HepG2 (cell line): ENCODE measurements around the gene TMEM132D. TPM values are rescaled to one million over a fixed set of nuclear protein-coding genes. Genes with fewer than 3 reads are reported as not detected.

ENCODE experiments used
- ATAC-seq: fragments of 200-7000 bp; cut with Tn5 transposase; 3 replicates; pipeline ENCODE4 v1.9.1; 2020; ENCODE audit warnings: mild to moderate bottlenecking, moderate library complexity
- BruUV-seq: library from RNA; stranded (reverse); fragments of 400-500 nt; replicated peaks from 2 replicates; lab custom pipeline; 2021; lab: Mats Ljungman, UMichigan
- CTCF ChIA-PET: fragments of 300-600 bp; formaldehyde crosslinking; extraction: SDS; loops from one replicate; lab custom pipeline; 2021; ENCODE audit warnings: low total read pairs, inconsistent platforms, low intra/inter-chr PET ratio; lab: Yijun Ruan, JAX
- POLR2A ChIA-PET: fragments of 350-600 bp; sonication (Branson Sonifier 250); formaldehyde crosslinking; loops from one replicate; lab custom pipeline; 2020; ENCODE audit warnings: antibody characterized with exemption, inconsistent platforms; lab: Yijun Ruan, JAX
- DNase-seq: peaks from one replicate; pipeline ENCODE4 v3.0.0-alpha.2; 2015; ENCODE audit warnings: low spot score
- FAIRE-seq: peaks from 3 replicates; lab custom pipeline; 2011; peaks lifted over from hg19 to GRCh38; lab: Jason Lieb, UNC
- H2AFZ ChIP-seq: one replicate; pipeline ENCODE4 v1.6.1; 2011; ENCODE audit warnings: low read length, inconsistent platforms
- H3K27ac ChIP-seq: fragments of 300-600 bp; 3 replicates; pipeline ENCODE4 v1.8.0; 2011; ENCODE audit warnings: mixed run types, mild to moderate bottlenecking, mixed read lengths, low read length, inconsistent platforms; ENCODE audit not compliant: insufficient read depth; ENCODE audit errors: extremely low read length
- H3K27me3 ChIP-seq, 2 experiments: fragments of 200-600 bp in 1 of 2; 2 replicates in 1 of 2; 3 replicates in 1 of 2; pipeline versions ENCODE4 v1.6.0 to v1.8.0; 2011; ENCODE audit warnings: low read length in 2 of 2, mild to moderate bottlenecking in 2 of 2, moderate library complexity in 2 of 2, inconsistent platforms in 1 of 2; ENCODE audit not compliant: insufficient read depth in 2 of 2, control insufficient read depth in 1 of 2
- H3K36me3 ChIP-seq, 2 experiments: fragments of 200-600 bp in 1 of 2; replicated peaks in 1 of 2; 2 replicates in 1 of 2; 3 replicates in 1 of 2; pipeline versions ENCODE4 v1.5.1 to v1.8.0; 2011; ENCODE audit warnings: low read length in 2 of 2, inconsistent platforms in 1 of 2; ENCODE audit not compliant: insufficient read depth in 2 of 2, control insufficient read depth in 1 of 2
- H3K4me1 ChIP-seq: 2 replicates; pipeline ENCODE4 v1.5.1; 2012; ENCODE audit warnings: low read length, inconsistent platforms; ENCODE audit not compliant: insufficient read depth
- H3K4me2 ChIP-seq: 2 replicates; pipeline ENCODE4 v1.6.0; 2011; ENCODE audit warnings: low read depth, low read length, inconsistent platforms
- H3K4me3 ChIP-seq, 3 experiments: fragments of 200-600 bp in 1 of 3; sonication (generic), shearing (Covaris generic) in 1 of 3; replicated peaks in 1 of 3; 2 replicates each; pipeline ENCODE4 v1.5.1; 2011 to 2016; ENCODE audit warnings: low read length in 3 of 3, inconsistent platforms in 2 of 3, low read depth in 2 of 3, mild to moderate bottlenecking in 2 of 3, control low read depth in 1 of 3, mixed read lengths in 1 of 3; ENCODE audit not compliant: insufficient read depth in 1 of 3
- H3K79me2 ChIP-seq: one replicate; pipeline ENCODE4 v1.6.1; 2011; ENCODE audit warnings: low read length, inconsistent platforms; ENCODE audit not compliant: insufficient read depth
- H3K9ac ChIP-seq: 2 replicates; pipeline ENCODE4 v1.6.0; 2011; ENCODE audit warnings: mild to moderate bottlenecking, low read depth, low read length, inconsistent platforms; ENCODE audit not compliant: insufficient read depth
- H3K9me3 ChIP-seq: 2 replicates; pipeline ENCODE4 v1.5.1; 2012; ENCODE audit warnings: mild to moderate bottlenecking, low read length
- H4K20me1 ChIP-seq: 2 replicates; pipeline ENCODE4 v1.6.0; 2011; ENCODE audit warnings: inconsistent platforms, mild to moderate bottlenecking, low read length, moderate library complexity; ENCODE audit not compliant: insufficient read depth
- CHCHD3 ChIP-seq: sonication (generic); formaldehyde crosslinking; IDR thresholded peaks from 2 replicates; pipeline ENCODE4 v1.8.0; 2022; ENCODE audit warnings: mild to moderate bottlenecking, missing genetic modification reagents, moderate library complexity
- FOXJ3 ChIP-seq: sonication (generic); formaldehyde crosslinking; IDR thresholded peaks from 2 replicates; pipeline ENCODE4 v1.4.0; 2020; ENCODE audit warnings: missing genetic modification reagents, mild to moderate bottlenecking, borderline replicate concordance
- GABPB1 ChIP-seq: IDR thresholded peaks from 2 replicates; pipeline ENCODE4 v1.6.1; 2016; ENCODE audit warnings: mild to moderate bottlenecking, missing genetic modification reagents, moderate library complexity, missing compliant biosample characterization
- KMT2A ChIP-seq: sonication (generic); formaldehyde crosslinking; IDR thresholded peaks from 2 replicates; pipeline ENCODE4 v1.4.0; 2020; ENCODE audit warnings: missing genetic modification reagents
- LCORL ChIP-seq, 2 experiments: fragments of 450-650 bp in 1 of 2; sonication (generic) in 1 of 2; formaldehyde crosslinking in 1 of 2; IDR thresholded peaks; 2 replicates each; pipeline versions ENCODE4 v1.5.0 to v1.6.1; 2017 to 2020; ENCODE audit warnings: antibody characterized with exemption in 1 of 2, missing genetic modification reagents in 1 of 2
- MAFK ChIP-seq, 2 experiments: IDR thresholded peaks in 1 of 2; conservative IDR thresholded peaks in 1 of 2; 2 replicates each; pipeline ENCODE4 v1.6.1; 2011; ENCODE audit warnings: improper control_type of control experiment in 2 of 2, low read length in 2 of 2
- MED13 ChIP-seq: sonication (generic); formaldehyde crosslinking; IDR thresholded peaks from 2 replicates; pipeline ENCODE4 v1.5.0; 2020; ENCODE audit warnings: missing genetic modification reagents
- PLRG1 ChIP-seq: fragments of 450-650 bp; conservative IDR thresholded peaks from 2 replicates; pipeline ENCODE4 v1.6.1; 2016
- ZFP62 ChIP-seq: sonication (generic); formaldehyde crosslinking; IDR thresholded peaks from 2 replicates; pipeline ENCODE4 v1.4.0; 2020; ENCODE audit warnings: missing genetic modification reagents
- ZNF383 ChIP-seq: sonication (generic); formaldehyde crosslinking; IDR thresholded peaks from 2 replicates; pipeline ENCODE4 v1.4.0; 2020; ENCODE audit warnings: missing genetic modification reagents, mild to moderate bottlenecking, borderline replicate concordance
- ZNF430 ChIP-seq: sonication (generic); formaldehyde crosslinking; IDR thresholded peaks from 2 replicates; pipeline ENCODE4 v1.9.0; 2021; ENCODE audit warnings: mild to moderate bottlenecking, missing genetic modification reagents
- ZNF484 ChIP-seq: sonication (generic); formaldehyde crosslinking; IDR thresholded peaks from 2 replicates; pipeline ENCODE4 v1.5.1; 2020; ENCODE audit warnings: mild to moderate bottlenecking, low read depth, missing genetic modification reagents, borderline replicate concordance
- ZNF749 ChIP-seq: sonication (generic); formaldehyde crosslinking; IDR thresholded peaks from 2 replicates; pipeline ENCODE4 v1.8.0; 2022; ENCODE audit warnings: mild to moderate bottlenecking, missing genetic modification reagents, moderate library complexity, borderline replicate concordance
- WGBS: methylation state at CpG from one replicate; pipeline ENCODE4 v1.1.6; 2017; ENCODE audit warnings: low lambda C conversion rate; 5-methylcytosine and 5-hydroxymethylcytosine counted together
- in situ Hi-C: cut with HindIII; loops from 2 replicates; pipeline ENCODE4 v1.10.0; 2017; ENCODE audit warnings: low pct_unique_long_range_greater_than_20kb; ENCODE audit not compliant: extremely low pct_ligation_motif_present
- intact Hi-C: fragments of 100-400 bp; cut with micrococcal nuclease; formaldehyde crosslinking; loops from one replicate; pipeline ENCODE4 v1.10.0; 2022; ENCODE audit not compliant: unreplicated experiment
- polyA plus RNA-seq, 8 experiments: library from polyadenylated mRNA; depleted of rRNA in 3 of 8; stranded (reverse) in 7 of 8; unstranded in 1 of 8; fragments of >200 nt; fragmentation: Illumina TruSeq in 4 of 8; extraction: Trizol in 4 of 8; gene quantifications; 2 replicates each; pipeline versions ENCODE4 v1.2.1 to v1.2.3, GENCODE V29; 2011 to 2016; ENCODE audit warnings: low read depth in 4 of 8, missing spikeins in 1 of 8, mixed read lengths in 1 of 8; ENCODE audit not compliant: insufficient read depth in 1 of 8
- total RNA-seq, 5 experiments: library from RNA; depleted of rRNA; stranded (reverse); fragments of >200 nt; fragmentation: Illumina TruSeq; extraction: Trizol; gene quantifications; 2 replicates each; pipeline ENCODE4 v1.2.3, GENCODE V29; 2016; ENCODE audit warnings: low read depth in 1 of 5
- TF ChIP-seq, protein P1 (sequence below): sonication (generic); formaldehyde crosslinking; IDR thresholded peaks from 2 replicates; pipeline ENCODE4 v1.8.0; 2022; ENCODE audit warnings: missing genetic modification reagents, mild to moderate bottlenecking, inconsistent platforms, borderline replicate concordance
- TF ChIP-seq, protein P2 (sequence below): sonication (generic); formaldehyde crosslinking; IDR thresholded peaks from 2 replicates; pipeline ENCODE4 v1.5.1; 2020; ENCODE audit warnings: mild to moderate bottlenecking, moderate library complexity, missing genetic modification reagents
- TF ChIP-seq, protein P3 (sequence below): sonication (generic); formaldehyde crosslinking; IDR thresholded peaks from 2 replicates; pipeline ENCODE4 v1.4.0; 2020; ENCODE audit warnings: mild to moderate bottlenecking, missing genetic modification reagents

TMEM132D gene
- total and polyA plus RNA-seq, 2 of the 13 experiments (the other 11 are each of a cell fraction or from before 2014, with no cell fraction given) = not detected

DNA sequence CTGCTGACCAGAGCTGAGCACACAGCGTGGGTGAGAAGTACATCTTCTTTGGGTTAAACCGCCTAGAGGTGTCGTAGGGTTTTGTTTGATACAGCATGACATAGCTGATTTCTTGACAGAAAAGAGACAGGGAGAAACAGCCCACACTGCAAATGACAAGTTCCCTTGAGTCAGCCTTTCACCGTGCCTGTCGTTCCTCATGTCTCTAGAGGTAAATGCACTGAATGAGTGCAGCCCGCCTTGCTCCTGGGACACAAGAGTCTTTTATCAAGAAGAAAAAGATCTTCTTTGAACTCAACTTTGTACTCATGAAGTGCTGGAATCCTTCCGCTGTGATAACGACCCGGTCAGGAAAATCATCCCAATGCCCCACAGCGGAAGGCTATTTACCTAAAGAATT lies 77.6 kb downstream of the TMEM132D start:
- Histone ChIP-seq H3K4me2 (no peak overlapping the region), H3K4me1 (no peaks in the 10 kb centered on the region), H3K79me2 (no peaks in the 10 kb centered on the region), H3K27ac (no peak overlapping the region), H3K4me3 (no peak overlapping the region), H2AFZ (no peak overlapping the region), H3K27me3 (peaks cover 0 to 6% of the 10 kb centered on the region in 2 experiments; a peak in 3 of 5 replicates), H3K9me3 (no peaks in the 10 kb centered on the region), H3K36me3 (no peaks in the 10 kb centered on the region), H3K9ac (no peak overlapping the region), H4K20me1 (no peaks in the 10 kb centered on the region)
- TF ChIP-seq PLRG1 (no peak), ZNF383 (no peak), MAFK (conservative IDR thresholded peaks at IDR 0.05 in 1 of 2, IDR thresholded peaks at IDR 0.05 in 1 of 2; ENCODE audit: low read length in 2 of 2) (no peak), GABPB1 (CRISPR knock-in tag) (no peak), MED13 (CRISPR knock-in tag) (no peak), LCORL (IDR thresholded peaks at IDR 0.05) (no peak), LCORL (CRISPR knock-in tag; IDR thresholded peaks at IDR 0.05) (no peak), ZNF484 (CRISPR knock-in tag) (no peak), FOXJ3 (CRISPR knock-in tag) (no peak), CHCHD3 (CRISPR knock-in tag) (no peak), KMT2A (no peak), ZFP62 (CRISPR knock-in tag) (no peak), ZNF749 (CRISPR knock-in tag) (no peak), ZNF430 (CRISPR knock-in tag) (no peak)
- TF ChIP-seq, protein P1, sequence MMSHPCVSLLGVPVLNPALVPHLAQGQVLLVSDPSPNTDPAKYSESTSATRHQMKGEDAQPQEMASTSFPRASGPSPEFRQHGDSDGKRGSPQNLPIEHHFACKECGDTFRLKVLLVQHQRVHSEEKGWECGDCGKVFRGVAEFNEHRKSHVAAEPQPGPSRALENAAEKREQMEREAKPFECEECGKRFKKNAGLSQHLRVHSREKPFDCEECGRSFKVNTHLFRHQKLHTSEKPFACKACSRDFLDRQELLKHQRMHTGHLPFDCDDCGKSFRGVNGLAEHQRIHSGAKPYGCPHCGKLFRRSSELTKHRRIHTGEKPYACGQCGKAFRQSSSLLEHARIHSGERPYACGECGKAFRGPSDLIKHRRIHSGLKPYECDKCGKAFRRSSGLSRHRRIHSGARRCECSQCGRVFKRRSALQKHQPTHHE (CRISPR knock-in tag) = no peak
- TF ChIP-seq, protein P2, sequence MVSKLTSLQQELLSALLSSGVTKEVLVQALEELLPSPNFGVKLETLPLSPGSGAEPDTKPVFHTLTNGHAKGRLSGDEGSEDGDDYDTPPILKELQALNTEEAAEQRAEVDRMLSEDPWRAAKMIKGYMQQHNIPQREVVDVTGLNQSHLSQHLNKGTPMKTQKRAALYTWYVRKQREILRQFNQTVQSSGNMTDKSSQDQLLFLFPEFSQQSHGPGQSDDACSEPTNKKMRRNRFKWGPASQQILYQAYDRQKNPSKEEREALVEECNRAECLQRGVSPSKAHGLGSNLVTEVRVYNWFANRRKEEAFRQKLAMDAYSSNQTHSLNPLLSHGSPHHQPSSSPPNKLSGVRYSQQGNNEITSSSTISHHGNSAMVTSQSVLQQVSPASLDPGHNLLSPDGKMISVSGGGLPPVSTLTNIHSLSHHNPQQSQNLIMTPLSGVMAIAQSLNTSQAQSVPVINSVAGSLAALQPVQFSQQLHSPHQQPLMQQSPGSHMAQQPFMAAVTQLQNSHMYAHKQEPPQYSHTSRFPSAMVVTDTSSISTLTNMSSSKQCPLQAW (CRISPR knock-in tag) = no peak
- TF ChIP-seq, protein P3, sequence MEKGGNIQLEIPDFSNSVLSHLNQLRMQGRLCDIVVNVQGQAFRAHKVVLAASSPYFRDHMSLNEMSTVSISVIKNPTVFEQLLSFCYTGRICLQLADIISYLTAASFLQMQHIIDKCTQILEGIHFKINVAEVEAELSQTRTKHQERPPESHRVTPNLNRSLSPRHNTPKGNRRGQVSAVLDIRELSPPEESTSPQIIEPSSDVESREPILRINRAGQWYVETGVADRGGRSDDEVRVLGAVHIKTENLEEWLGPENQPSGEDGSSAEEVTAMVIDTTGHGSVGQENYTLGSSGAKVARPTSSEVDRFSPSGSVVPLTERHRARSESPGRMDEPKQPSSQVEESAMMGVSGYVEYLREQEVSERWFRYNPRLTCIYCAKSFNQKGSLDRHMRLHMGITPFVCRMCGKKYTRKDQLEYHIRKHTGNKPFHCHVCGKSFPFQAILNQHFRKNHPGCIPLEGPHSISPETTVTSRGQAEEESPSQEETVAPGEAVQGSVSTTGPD (CRISPR knock-in tag) = no peak
- WGBS = 9% methylated on average over 10 of the region's 10 CpGs
- ChIA-PET POLR2A (no interaction called here), CTCF (no interaction called here)
- in situ Hi-C loops = no loop called here
- FAIRE-seq (no peak), DNase-seq (no peak), ATAC-seq (no peak)
- intact Hi-C loops = no loop called here
- no TSS peak for BruUV-seq
